Naive thymus-derived CD4-positive, alpha-beta T cell (primary cell): ENCODE data around the gene BRSK1. TPM values are rescaled to one million over a fixed set of nuclear protein-coding genes. Genes with fewer than 3 reads are reported as not detected.

Experiments used
- ATAC-seq: fragments of 150-1000 bp; cut with Tn5 transposase; 2 replicates; pipeline ENCODE4 v1.10.0; 2021; ENCODE audit warnings: mild to moderate bottlenecking, moderate library complexity
- CTCF ChIA-PET: fragments of 350-600 bp; sonication (Branson Sonifier 250); formaldehyde crosslinking; loops from one replicate; lab custom pipeline; 2021; ENCODE audit warnings: antibody characterized with exemption; lab: Charles Lee
- POLR2A ChIA-PET: fragments of 350-600 bp; sonication (Branson Sonifier 250); formaldehyde crosslinking; loops from one replicate; lab custom pipeline; 2021; ENCODE audit warnings: antibody characterized with exemption, inconsistent platforms; lab: Charles Lee
- DNase-seq, 9 donors: peaks; one replicate each; pipeline versions ENCODE4 v3.0.0 to v3.0.0-alpha.2; 2020 to 2022; ENCODE audit warnings: mixed read lengths in 1 of 9
- H3K27ac ChIP-seq: one replicate; pipeline ENCODE4 v1.7.0; 2013; ENCODE audit warnings: mild to moderate bottlenecking, low read depth, low read length, moderate library complexity
- H3K27me3 ChIP-seq, 2 donors: one replicate each; pipeline ENCODE4 v1.7.0; 2013; ENCODE audit warnings: low read length in 2 of 2, mild to moderate bottlenecking in 2 of 2, moderate library complexity in 2 of 2; ENCODE audit not compliant: control insufficient read depth in 2 of 2, insufficient read depth in 2 of 2
- H3K36me3 ChIP-seq, 3 experiments: 1 replicate in 2 of 3; 2 replicates in 1 of 3; pipeline ENCODE4 v1.7.0; 2013; ENCODE audit warnings: low read length in 3 of 3, mild to moderate bottlenecking in 3 of 3, moderate library complexity in 1 of 3; ENCODE audit not compliant: insufficient read depth in 3 of 3, control insufficient read depth in 2 of 3
- H3K4me1 ChIP-seq, 2 donors: one replicate each; pipeline ENCODE4 v1.7.0; 2013; ENCODE audit warnings: low read length in 2 of 2, mild to moderate bottlenecking in 2 of 2, moderate library complexity in 1 of 2; ENCODE audit not compliant: control insufficient read depth in 2 of 2, insufficient read depth in 2 of 2
- H3K4me3 ChIP-seq: 2 replicates; pipeline ENCODE4 v1.7.0; 2013; ENCODE audit warnings: mild to moderate bottlenecking, low read length
- H3K9me3 ChIP-seq, 3 experiments: 1 replicate in 2 of 3; 2 replicates in 1 of 3; pipeline ENCODE4 v1.7.0; 2013; ENCODE audit warnings: low read length in 3 of 3; ENCODE audit not compliant: control insufficient read depth in 2 of 3
- H3K27ac Mint-ChIP-seq, 9 donors: one replicate each; pipeline ENCODE4 v1.8.0; 2020 to 2022; ENCODE audit warnings: mixed read lengths in 9 of 9, mild to moderate bottlenecking in 8 of 9, moderate library complexity in 5 of 9, inconsistent platforms in 2 of 9
- H3K27me3 Mint-ChIP-seq, 5 donors: one replicate each; pipeline ENCODE4 v1.8.0; 2021 to 2022; ENCODE audit warnings: mixed read lengths in 5 of 5, mild to moderate bottlenecking in 1 of 5
- H3K36me3 Mint-ChIP-seq, 5 donors: one replicate each; pipeline ENCODE4 v1.8.0; 2020 to 2022; ENCODE audit warnings: mixed read lengths in 5 of 5, mild to moderate bottlenecking in 3 of 5, inconsistent platforms in 1 of 5
- H3K4me1 Mint-ChIP-seq, 7 donors: one replicate each; pipeline ENCODE4 v1.8.0; 2020 to 2022; ENCODE audit warnings: mixed read lengths in 7 of 7, mild to moderate bottlenecking in 3 of 7, inconsistent platforms in 1 of 7
- H3K4me3 Mint-ChIP-seq, 10 donors: one replicate each; pipeline ENCODE4 v1.8.0; 2020 to 2022; ENCODE audit warnings: mild to moderate bottlenecking in 10 of 10, mixed read lengths in 10 of 10, moderate library complexity in 6 of 10, inconsistent platforms in 2 of 10
- H3K9me3 Mint-ChIP-seq, 11 donors: one replicate each; pipeline ENCODE4 v1.8.0; 2020 to 2022; ENCODE audit warnings: mixed read lengths in 11 of 11, mild to moderate bottlenecking in 4 of 11, inconsistent platforms in 1 of 11, moderate library complexity in 1 of 11
- intact Hi-C, 2 donors: fragments of 100-400 bp; cut with micrococcal nuclease; formaldehyde crosslinking; loops; one replicate each; pipeline ENCODE4 v1.15.1; 2023
- microRNA-seq: library from miRNA; unstranded; fragments of <30 nt; microRNA quantifications from one replicate; pipeline ENCODE4 v1.2.0, GENCODE V29; 2022; ENCODE audit warnings: borderline microRNAs expressed
- polyA plus RNA-seq, 2 donors: library from polyadenylated mRNA; unstranded; fragments of 300-500 nt; fragmentation: Illumina TruSeq; gene quantifications; one replicate each; pipeline ENCODE4 v1.2.3, GENCODE V29; 2021
- total RNA-seq, 6 experiments: library from RNA in 5 of 6; stranded (reverse) in 5 of 6; gene quantifications; 1 replicate in 5 of 6; 2 replicates in 1 of 6; pipeline ENCODE4 v1.2.3 and lab custom pipeline; 2021 to 2026

Gene BRSK1
- total and polyA plus RNA-seq, 7 experiments from 2014 or later = 0.41 to 6.3 (median 3.4) TPM; not detected in 2

DNA sequence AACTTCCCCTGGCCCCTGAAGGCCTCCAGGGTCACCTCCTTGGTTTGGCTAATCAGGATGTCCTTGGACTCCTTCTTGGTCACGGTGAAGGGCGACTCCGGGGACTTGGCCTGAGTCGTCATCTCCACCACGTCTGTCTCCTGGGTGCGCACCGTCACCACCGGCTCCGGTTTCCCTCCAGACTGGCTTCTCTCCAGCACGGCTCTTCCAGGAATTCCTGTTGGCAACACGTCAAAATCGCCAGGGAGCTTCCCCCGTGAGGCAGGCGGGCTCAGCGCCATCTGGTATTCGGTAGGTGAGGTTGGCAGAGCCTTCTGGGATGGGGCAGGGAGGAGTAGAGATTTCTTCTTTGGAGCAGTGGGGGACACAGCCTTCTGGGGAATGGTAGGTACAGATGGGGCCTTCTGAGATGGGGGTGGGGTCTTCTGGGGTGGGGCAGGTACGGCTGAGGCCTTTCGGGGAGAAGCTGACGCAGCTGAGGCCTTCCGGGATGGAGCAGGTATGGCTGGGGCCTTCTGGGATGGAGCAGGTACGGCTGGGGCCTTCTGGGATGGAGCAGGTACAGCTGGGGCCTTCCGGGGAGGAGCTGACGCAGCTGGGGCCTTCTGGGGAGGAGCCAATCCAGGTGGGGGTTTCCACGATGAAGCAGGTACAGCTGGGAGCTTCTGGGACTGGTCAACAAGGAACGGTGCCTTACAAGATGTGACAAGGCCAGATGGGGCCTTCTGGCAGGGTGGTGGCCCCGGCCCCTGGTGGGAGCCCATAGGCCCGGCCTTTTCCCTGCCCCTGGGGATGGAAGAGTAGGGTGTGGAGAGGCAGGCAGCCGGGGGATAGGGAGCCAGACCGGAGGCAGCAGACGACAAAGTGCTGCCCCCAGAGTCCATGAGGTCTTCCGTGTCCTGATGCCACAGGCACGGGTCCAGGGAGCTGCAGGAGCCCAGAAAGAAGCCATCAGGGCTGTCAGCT is 75.4 kb downstream of the BRSK1 start:
- Mint-ChIP-seq H3K4me1 (peaks cover 0 to 5% (median under 1%) of the 10 kb centered on the region in 7 donors), H3K27me3 (peaks cover 0 to 25% (median 12%) of the 10 kb centered on the region in 5 donors), H3K9me3 (no peaks in the 10 kb centered on the region), H3K27ac (no peak overlapping the region), H3K36me3 (no peaks in the 10 kb centered on the region), H3K4me3 (no peak overlapping the region)
- CTCF ChIA-PET = interaction anchor here (1.2 kb wide), 1 partner anchor 40 kb away, joined by 4 read pairs; no protein-coding TSS in a partner anchor
- H3K4me3 ChIP-seq = no peak overlapping the region
- DNase-seq (no peak), ATAC-seq (no peak)
- intact Hi-C loops = no loop called here
- H3K9me3 ChIP-seq = no peaks in the 10 kb centered on the region
- H3K27ac ChIP-seq = no peak overlapping the region
- POLR2A ChIA-PET = no interaction called here
- no peaks in the 10 kb centered on the region for H3K36me3 ChIP-seq
- no peaks in the 10 kb centered on the region for H3K4me1 ChIP-seq
- no peaks in the 10 kb centered on the region for H3K27me3 ChIP-seq

DNA sequence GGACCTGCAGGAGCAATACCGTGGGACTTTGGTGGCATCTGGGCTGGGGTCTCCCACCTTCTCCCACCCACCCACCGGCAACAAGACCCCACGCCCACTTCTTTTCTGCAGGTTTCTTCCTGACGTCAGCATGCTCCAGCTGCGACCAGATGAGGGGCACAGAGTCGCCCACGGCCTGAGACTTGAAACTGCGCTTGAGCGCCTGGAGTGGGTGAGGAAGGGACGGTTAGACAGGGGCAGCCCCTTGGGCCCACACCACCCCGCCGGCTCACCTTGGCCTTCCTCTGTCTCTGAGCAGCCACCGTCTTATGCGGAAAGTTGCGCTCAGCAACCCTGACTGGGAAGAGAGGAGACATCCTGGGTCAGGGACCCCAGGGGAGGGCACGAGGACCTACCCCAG is 77.1 kb downstream of the BRSK1 start:
- no peak overlapping the region for H3K27ac Mint-ChIP-seq
- Histone ChIP-seq H3K27me3 (no peaks in the 10 kb centered on the region), H3K27ac (no peak overlapping the region), H3K9me3 (no peaks in the 10 kb centered on the region), H3K36me3 (no peaks in the 10 kb centered on the region), H3K4me3 (no peak overlapping the region), H3K4me1 (no peaks in the 10 kb centered on the region)
- H3K4me1 Mint-ChIP-seq = peaks cover 0 to 2% (median 0%) of the 10 kb centered on the region in 7 donors
- H3K27me3 Mint-ChIP-seq = peaks cover 0 to 20% (median 7%) of the 10 kb centered on the region in 5 donors
- no peak for DNase-seq
- no peak for ATAC-seq
- no peaks in the 10 kb centered on the region for H3K36me3 Mint-ChIP-seq
- no peaks in the 10 kb centered on the region for H3K9me3 Mint-ChIP-seq
- no peak overlapping the region for H3K4me3 Mint-ChIP-seq
- POLR2A ChIA-PET = no interaction called here
- CTCF ChIA-PET = interaction anchor here (0.5 kb wide), 1 partner anchor 22 kb away, joined by 5 read pairs; no protein-coding TSS in a partner anchor
- intact Hi-C loops = no loop called here

Small RNA genes lying within 50 kb of the gene (microRNA-seq; reads per million reads assigned to microRNA genes)
- gene MIR6802 (3.1 reads per million), gene MIR6803 (10.9 reads per million, percentile 22 among the genes with 10 or more reads in this experiment)

Other genes starting within 250 kb of the BRSK1 start
- gene GP6, start 245.7 kb upstream of the BRSK1 start, total RNA-seq = 1 to 10 TPM in 1 of 5 experiments, under 1 TPM in 4; 0.27 to 1.2 (median 0.51) TPM
- under 1 TPM; 0.14 to 0.33 TPM for gene GP6, start 245.7 kb upstream of the BRSK1 start, polyA plus RNA-seq
- gene RDH13, start 220.8 kb upstream of the BRSK1 start, total RNA-seq = 10 to 100 TPM; 14.5 to 24.8 (median 19.0) TPM
- 10 to 100 TPM in 1 of 2 donors, 1 to 10 TPM in 1; 9.4 to 24.8 TPM for gene RDH13, start 220.8 kb upstream of the BRSK1 start, polyA plus RNA-seq
- 1 to 10 TPM in 4 of 5 experiments, under 1 TPM in 1; 0.76 to 6.8 (median 2.0) TPM for gene EPS8L1, start 208.1 kb upstream of the BRSK1 start, total RNA-seq
- gene EPS8L1, start 208.1 kb upstream of the BRSK1 start, polyA plus RNA-seq = under 1 TPM in 1 of 2 donors, not detected in 1; 0.09 TPM
- 100 to 1,000 TPM; 107 to 180 (median 144) TPM for gene PPP1R12C, start 166.4 kb upstream of the BRSK1 start, total RNA-seq
- 1 to 10 TPM; 3.8 to 6.6 TPM for gene PPP1R12C, start 166.4 kb upstream of the BRSK1 start, polyA plus RNA-seq
- gene TNNT1, start 134.8 kb upstream of the BRSK1 start, total RNA-seq = 1 to 10 TPM in 2 of 5 experiments, under 1 TPM in 1, not detected in 2; 0.63 to 5.6 (median 1.4) TPM
- not detected for gene TNNT1, start 134.8 kb upstream of the BRSK1 start, polyA plus RNA-seq
- gene TNNI3, start 126.3 kb upstream of the BRSK1 start, total RNA-seq = not detected
- not detected for gene TNNI3, start 126.3 kb upstream of the BRSK1 start, polyA plus RNA-seq
- not detected for gene DNAAF3, start 117.4 kb upstream of the BRSK1 start, total RNA-seq
- gene DNAAF3, start 117.4 kb upstream of the BRSK1 start, polyA plus RNA-seq = not detected
- gene SYT5, start 103.7 kb upstream of the BRSK1 start, total RNA-seq = 1 to 10 TPM in 2 of 5 experiments, not detected in 3; 1.7 to 2.6 TPM
- gene SYT5, start 103.7 kb upstream of the BRSK1 start, polyA plus RNA-seq = not detected
- under 1 TPM in 1 of 5 experiments, not detected in 4; 0.56 TPM for gene PTPRH, start 74.5 kb upstream of the BRSK1 start, total RNA-seq
- not detected for gene PTPRH, start 74.5 kb upstream of the BRSK1 start, polyA plus RNA-seq
- 10 to 100 TPM; 10.4 to 24.1 (median 10.7) TPM for gene TMEM86B, start 55.2 kb upstream of the BRSK1 start, total RNA-seq
- 1 to 10 TPM; 1.2 to 3.3 TPM for gene TMEM86B, start 55.2 kb upstream of the BRSK1 start, polyA plus RNA-seq
- 100 to 1,000 TPM; 151 to 223 (median 168) TPM for gene PPP6R1, start 25.0 kb upstream of the BRSK1 start, total RNA-seq
- 100 to 1,000 TPM in 1 of 2 donors, 10 to 100 TPM in 1; 39.3 to 103 TPM for gene PPP6R1, start 25.0 kb upstream of the BRSK1 start, polyA plus RNA-seq
- 10 to 100 TPM; 15.0 to 30.0 (median 16.0) TPM for gene HSPBP1, start 3.9 kb upstream of the BRSK1 start, total RNA-seq
- gene HSPBP1, start 3.9 kb upstream of the BRSK1 start, polyA plus RNA-seq = 10 to 100 TPM; 35.4 to 44.7 TPM
- gene TMEM150B, start 41.3 kb downstream of the BRSK1 start, total RNA-seq = 10 to 100 TPM in 1 of 5 experiments, under 1 TPM in 3, not detected in 1; 0.44 to 10.3 (median 0.71) TPM
- gene TMEM150B, start 41.3 kb downstream of the BRSK1 start, polyA plus RNA-seq = not detected
- 10 to 100 TPM; 21.8 to 63.3 (median 27.2) TPM for gene KMT5C, start 55.9 kb downstream of the BRSK1 start, total RNA-seq
- gene KMT5C, start 55.9 kb downstream of the BRSK1 start, polyA plus RNA-seq = 1 to 10 TPM in 1 of 2 donors, under 1 TPM in 1; 0.84 to 2.9 TPM
- gene COX6B2, start 70.7 kb downstream of the BRSK1 start, total RNA-seq = under 1 TPM in 2 of 5 experiments, not detected in 3; 0.37 to 0.49 TPM
- gene COX6B2, start 70.7 kb downstream of the BRSK1 start, polyA plus RNA-seq = not detected
- gene GARIN5B, start 79.3 kb downstream of the BRSK1 start, total RNA-seq = not detected
- gene GARIN5B, start 79.3 kb downstream of the BRSK1 start, polyA plus RNA-seq = not detected
- gene IL11, start 86.5 kb downstream of the BRSK1 start, total RNA-seq = under 1 TPM in 2 of 5 experiments, not detected in 3; 0.58 to 0.69 TPM
- gene IL11, start 86.5 kb downstream of the BRSK1 start, polyA plus RNA-seq = not detected
- gene TMEM190, start 92.8 kb downstream of the BRSK1 start, total RNA-seq = not detected
- not detected for gene TMEM190, start 92.8 kb downstream of the BRSK1 start, polyA plus RNA-seq
- 10 to 100 TPM in 3 of 5 experiments, 1 to 10 TPM in 2; 9.3 to 15.7 (median 13.6) TPM for gene TMEM238, start 100.3 kb downstream of the BRSK1 start, total RNA-seq
- under 1 TPM; 0.33 to 0.71 TPM for gene TMEM238, start 100.3 kb downstream of the BRSK1 start, polyA plus RNA-seq
- 1,000 to 10,000 TPM; 2,549 to 3,799 (median 3,242) TPM for gene RPL28, start 101.9 kb downstream of the BRSK1 start, total RNA-seq
- gene RPL28, start 101.9 kb downstream of the BRSK1 start, polyA plus RNA-seq = 1,000 to 10,000 TPM in 1 of 2 donors, 100 to 1,000 TPM in 1; 740 to 1,050 TPM
- 100 to 1,000 TPM in 1 of 5 experiments, 10 to 100 TPM in 4; 15.3 to 141 (median 44.1) TPM for gene UBE2S, start 123.8 kb downstream of the BRSK1 start, total RNA-seq
- gene UBE2S, start 123.8 kb downstream of the BRSK1 start, polyA plus RNA-seq = 10 to 100 TPM; 15.8 to 20.4 TPM
- not detected for gene SHISA7, start 159.3 kb downstream of the BRSK1 start, total RNA-seq
- gene SHISA7, start 159.3 kb downstream of the BRSK1 start, polyA plus RNA-seq = not detected
- gene ISOC2, start 177.6 kb downstream of the BRSK1 start, total RNA-seq = 10 to 100 TPM in 3 of 5 experiments, 1 to 10 TPM in 2; 5.1 to 20.1 (median 11.3) TPM
- 10 to 100 TPM; 25.9 to 31.2 TPM for gene ISOC2, start 177.6 kb downstream of the BRSK1 start, polyA plus RNA-seq
- not detected for gene C19orf85, start 180.8 kb downstream of the BRSK1 start, total RNA-seq
- gene C19orf85, start 180.8 kb downstream of the BRSK1 start, polyA plus RNA-seq = not detected
- 10 to 100 TPM in 2 of 5 experiments, 1 to 10 TPM in 3; 6.6 to 27.2 (median 9.0) TPM for gene ZNF628, start 192.6 kb downstream of the BRSK1 start, total RNA-seq
- 1 to 10 TPM in 1 of 2 donors, under 1 TPM in 1; 0.07 to 1.6 TPM for gene ZNF628, start 192.6 kb downstream of the BRSK1 start, polyA plus RNA-seq
- 10 to 100 TPM in 1 of 5 experiments, 1 to 10 TPM in 4; 2.7 to 12.8 (median 7.5) TPM for gene NAT14, start 201.2 kb downstream of the BRSK1 start, total RNA-seq
- 1 to 10 TPM; 1.7 to 3.3 TPM for gene NAT14, start 201.2 kb downstream of the BRSK1 start, polyA plus RNA-seq
- gene SSC5D, start 204.4 kb downstream of the BRSK1 start, total RNA-seq = under 1 TPM; 0.21 to 0.48 (median 0.35) TPM
- not detected for gene SSC5D, start 204.4 kb downstream of the BRSK1 start, polyA plus RNA-seq